ENCODE measurements around the gene FPGS. TPM values are rescaled to one million over a fixed set of nuclear protein-coding genes. Genes with fewer than 3 reads are reported as not detected.
A peak's percentile ranks its signal among the peaks of the same experiment; 100 is the strongest.

The FPGS gene
- total RNA-seq, 2 experiments from 2014 or later, result 132 to 147 TPM

DNA sequence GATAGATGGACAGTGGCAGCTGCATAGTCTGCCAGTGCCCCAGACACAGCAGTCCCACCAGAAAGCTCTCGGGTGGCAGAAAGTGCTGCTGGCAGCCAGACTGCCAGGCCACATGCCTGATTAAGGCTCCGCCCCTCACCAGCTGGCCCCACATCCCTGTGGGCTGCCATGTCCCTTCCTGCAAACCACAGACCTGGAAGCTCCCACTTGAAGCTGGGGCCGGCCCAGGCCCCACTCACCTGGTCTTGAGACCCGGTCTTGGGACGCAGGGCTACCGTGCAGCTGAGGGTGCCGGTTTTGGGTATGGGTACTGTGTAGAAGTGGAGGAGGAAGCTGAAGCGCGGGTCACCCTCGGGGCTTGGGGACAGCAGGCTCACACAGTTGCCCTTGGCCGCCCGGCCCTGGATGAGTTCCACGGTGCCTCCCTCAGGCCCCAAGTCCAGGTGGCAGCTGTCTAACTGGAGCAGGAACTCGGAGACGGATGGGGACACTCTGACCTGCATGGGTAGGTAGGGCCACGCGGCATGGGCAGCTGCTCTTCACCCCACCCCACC, 15.3 kb downstream of the FPGS start:
- Histone ChIP-seq H3K4me2 (ENCODE audit: low read length) (no peak overlapping the region), H4K20me1 (ENCODE audit: insufficient read depth, low read length) (no peaks in the 10 kb centered on the region), H3K4me1 (ENCODE audit: insufficient read depth, low read length, poor library complexity, severe bottlenecking) (no peaks in the 10 kb centered on the region), H3K4me3 (ENCODE audit: low read depth, low read length, poor library complexity, severe bottlenecking) (no peak overlapping the region), H3K27ac (ENCODE audit: low read depth, low read length, poor library complexity, severe bottlenecking) (no peak overlapping the region), H3K79me2 (ENCODE audit: insufficient read depth, low read depth, low read length) (no peaks in the 10 kb centered on the region), H3K9me2 (ENCODE audit: insufficient read depth, low read length) (no peaks in the 10 kb centered on the region), H3K9me3 (ENCODE audit: low read length) (no peaks in the 10 kb centered on the region), H3K36me3 (ENCODE audit: insufficient read depth, low read length) (peaks cover 45% of the 10 kb centered on the region), H2AFZ (ENCODE audit: low read length) (no peak overlapping the region)
- no peak for TF ChIP-seq EZH2phosphoT487 (IDR thresholded peaks at IDR 0.05; ENCODE audit: borderline replicate concordance, low read depth, low read length)
- TF ChIP-seq, protein P1, sequence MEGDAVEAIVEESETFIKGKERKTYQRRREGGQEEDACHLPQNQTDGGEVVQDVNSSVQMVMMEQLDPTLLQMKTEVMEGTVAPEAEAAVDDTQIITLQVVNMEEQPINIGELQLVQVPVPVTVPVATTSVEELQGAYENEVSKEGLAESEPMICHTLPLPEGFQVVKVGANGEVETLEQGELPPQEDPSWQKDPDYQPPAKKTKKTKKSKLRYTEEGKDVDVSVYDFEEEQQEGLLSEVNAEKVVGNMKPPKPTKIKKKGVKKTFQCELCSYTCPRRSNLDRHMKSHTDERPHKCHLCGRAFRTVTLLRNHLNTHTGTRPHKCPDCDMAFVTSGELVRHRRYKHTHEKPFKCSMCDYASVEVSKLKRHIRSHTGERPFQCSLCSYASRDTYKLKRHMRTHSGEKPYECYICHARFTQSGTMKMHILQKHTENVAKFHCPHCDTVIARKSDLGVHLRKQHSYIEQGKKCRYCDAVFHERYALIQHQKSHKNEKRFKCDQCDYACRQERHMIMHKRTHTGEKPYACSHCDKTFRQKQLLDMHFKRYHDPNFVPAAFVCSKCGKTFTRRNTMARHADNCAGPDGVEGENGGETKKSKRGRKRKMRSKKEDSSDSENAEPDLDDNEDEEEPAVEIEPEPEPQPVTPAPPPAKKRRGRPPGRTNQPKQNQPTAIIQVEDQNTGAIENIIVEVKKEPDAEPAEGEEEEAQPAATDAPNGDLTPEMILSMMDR (conservative IDR thresholded peaks at IDR 0.05; ENCODE audit: low read length), result no peak
- ChIA-PET CTCF (ENCODE audit: unreplicated experiment) (no interaction called here), POLR2A (no interaction called here)
- no TSS peak for BruUV-seq (replicated peaks)
- intact Hi-C loops (cut with micrococcal nuclease; ENCODE audit: unreplicated experiment), result no loop called here
- DNase-seq (ENCODE audit: low spot score), result no peak

DNA sequence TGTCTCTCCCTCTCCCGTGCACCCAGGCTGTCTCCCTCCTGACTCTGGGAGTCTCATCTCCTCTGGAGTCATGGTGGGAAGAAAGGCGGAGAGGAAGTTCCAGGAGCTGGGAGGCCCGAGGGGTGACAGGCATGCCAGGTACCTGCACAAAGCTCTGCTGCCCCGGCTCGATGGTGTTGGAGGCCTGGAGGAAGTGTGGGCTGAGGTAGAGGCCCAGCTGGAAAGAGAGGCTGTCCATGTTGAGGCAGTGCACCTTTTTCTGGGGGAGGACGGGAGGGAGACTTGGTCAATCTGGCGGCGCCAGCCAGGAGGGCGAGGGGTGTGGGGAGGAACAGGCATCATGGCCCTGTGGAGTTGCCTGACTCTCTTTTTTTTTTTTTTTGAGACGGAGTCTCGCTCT, 15.9 kb downstream of the FPGS start:
- Histone ChIP-seq H3K4me1 (ENCODE audit: insufficient read depth, low read length, poor library complexity, severe bottlenecking) (no peaks in the 10 kb centered on the region), H3K9me3 (ENCODE audit: low read length) (no peaks in the 10 kb centered on the region), H3K4me2 (ENCODE audit: low read length) (no peak overlapping the region), H3K9me2 (ENCODE audit: insufficient read depth, low read length) (no peaks in the 10 kb centered on the region), H4K20me1 (ENCODE audit: insufficient read depth, low read length) (no peaks in the 10 kb centered on the region), H3K79me2 (ENCODE audit: insufficient read depth, low read depth, low read length) (no peaks in the 10 kb centered on the region), H3K36me3 (ENCODE audit: insufficient read depth, low read length) (peaks cover 39% of the 10 kb centered on the region), H3K27ac (ENCODE audit: low read depth, low read length, poor library complexity, severe bottlenecking) (no peak overlapping the region), H2AFZ (ENCODE audit: low read length) (no peak overlapping the region), H3K4me3 (ENCODE audit: low read depth, low read length, poor library complexity, severe bottlenecking) (no peak overlapping the region)
- no peak for DNase-seq (ENCODE audit: low spot score)
- CTCF ChIA-PET (ENCODE audit: unreplicated experiment), result no interaction called here
- intact Hi-C loops (cut with micrococcal nuclease; ENCODE audit: unreplicated experiment), result no loop called here
- no peak for TF ChIP-seq EZH2phosphoT487 (IDR thresholded peaks at IDR 0.05; ENCODE audit: borderline replicate concordance, low read depth, low read length)
- TF ChIP-seq, protein P1 (conservative IDR thresholded peaks at IDR 0.05; ENCODE audit: low read length), result no peak
- BruUV-seq (replicated peaks), result no TSS peak
- POLR2A ChIA-PET, result no interaction called here

DNA sequence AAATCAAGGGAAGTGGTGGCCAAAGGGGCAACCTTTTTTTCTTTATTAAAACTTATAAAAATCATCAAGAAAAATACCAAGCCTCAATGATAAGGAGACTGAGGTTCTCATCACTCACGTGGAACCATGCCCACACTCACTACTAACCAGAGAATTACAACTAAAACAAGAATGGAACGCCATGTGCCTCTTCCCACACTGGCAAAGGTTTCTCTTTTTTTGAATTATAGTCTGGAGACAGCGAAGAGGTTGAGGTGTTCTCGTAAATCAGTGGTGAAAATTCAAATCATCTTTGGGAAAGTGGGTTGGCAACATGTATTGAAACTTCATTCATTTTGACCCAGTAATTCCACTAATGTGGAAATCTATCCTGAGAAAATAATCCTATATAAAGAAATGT, 19.4 kb downstream of the FPGS start:
- Histone ChIP-seq H3K27ac (ENCODE audit: low read depth, low read length, poor library complexity, severe bottlenecking) (no peak overlapping the region), H3K4me3 (ENCODE audit: low read depth, low read length, poor library complexity, severe bottlenecking) (no peak overlapping the region), H3K9me3 (ENCODE audit: low read length) (no peaks in the 10 kb centered on the region), H3K79me2 (ENCODE audit: insufficient read depth, low read depth, low read length) (no peaks in the 10 kb centered on the region), H3K4me1 (ENCODE audit: insufficient read depth, low read length, poor library complexity, severe bottlenecking) (no peaks in the 10 kb centered on the region), H3K36me3 (ENCODE audit: insufficient read depth, low read length) (peaks cover 15% of the 10 kb centered on the region), H3K4me2 (ENCODE audit: low read length) (no peak overlapping the region), H4K20me1 (ENCODE audit: insufficient read depth, low read length) (no peaks in the 10 kb centered on the region), H2AFZ (ENCODE audit: low read length) (no peak overlapping the region), H3K9me2 (ENCODE audit: insufficient read depth, low read length) (no peaks in the 10 kb centered on the region)
- TSS peak; percentile 67 for BruUV-seq (replicated peaks)
- intact Hi-C loops (cut with micrococcal nuclease; ENCODE audit: unreplicated experiment), result loop anchor here (5.0 kb wide), 1 partner anchor 50 kb away; no protein-coding TSS in a partner anchor
- ChIA-PET POLR2A (no interaction called here), CTCF (ENCODE audit: unreplicated experiment) (no interaction called here)
- DNase-seq (ENCODE audit: low spot score), result no peak
- TF ChIP-seq, protein P1 (conservative IDR thresholded peaks at IDR 0.05; ENCODE audit: low read length), result no peak
- TF ChIP-seq EZH2phosphoT487 (IDR thresholded peaks at IDR 0.05; ENCODE audit: borderline replicate concordance, low read depth, low read length), result no peak

Data from OCI-LY7 (cell line).